Adrenal gland (tissue), 12 donors: ENCODE results near the gene GSTK1. TPM values are rescaled to one million over a fixed set of nuclear protein-coding genes. Genes with fewer than 3 reads are reported as not detected.
A peak's percentile ranks its signal among the peaks of the same experiment; 100 is the strongest.

Experiments
- DNase-seq, 7 donors: peaks; one replicate each; pipeline ENCODE4 v3.0.0-alpha.2; 2019 to 2020
- H3K27ac ChIP-seq, 5 donors: fragments of 200-600 bp; sonication (generic) in 4 of 5; 1 replicate in 3 of 5; 2 replicates in 2 of 5; pipeline versions ENCODE4 v1.5.1 to v1.8.0; 2016 to 2020; ENCODE audit warnings: mild to moderate bottlenecking in 1 of 5
- H3K27me3 ChIP-seq: fragments of 200-600 bp; 2 replicates; pipeline ENCODE4 v1.8.0; 2021
- H3K36me3 ChIP-seq, 2 donors: fragments of 200-600 bp; replicated peaks in 1 of 2; 1 replicate in 1 of 2; 2 replicates in 1 of 2; pipeline versions ENCODE4 v1.5.1 to v1.8.0; 2018 to 2022
- H3K4me1 ChIP-seq, 2 donors: fragments of 200-600 bp; replicated peaks in 1 of 2; 1 replicate in 1 of 2; 2 replicates in 1 of 2; pipeline versions ENCODE4 v1.5.1 to v1.8.0; 2018 to 2021
- H3K4me3 ChIP-seq, 4 donors: fragments of 200-600 bp; sonication (generic) in 3 of 4; one replicate each; pipeline ENCODE4 v1.5.1; 2016 to 2018
- H3K9me3 ChIP-seq, 3 donors: fragments of 200-600 bp; sonication (generic) in 1 of 3; replicated peaks in 1 of 3; 1 replicate in 2 of 3; 2 replicates in 1 of 3; pipeline versions ENCODE4 v1.5.1 to v1.8.0; 2016 to 2021
- POLR2A ChIP-seq, 2 donors: fragments of 450-650 bp; IDR thresholded peaks; one replicate each; pipeline ENCODE4 v1.6.1; 2017; ENCODE audit warnings: antibody characterized with exemption in 2 of 2, mild to moderate bottlenecking in 2 of 2, moderate library complexity in 1 of 2
- WGBS, 4 donors: extraction: QIAGEN DNeasy Blood & Tissue Kit in 2 of 4; methylation state at CpG; one replicate each; pipeline versions ENCODE4 v1.1.5 to v1.1.7; 2013 to 2017; 5-methylcytosine and 5-hydroxymethylcytosine counted together
- intact Hi-C, 2 donors: fragments of 100-400 bp; cut with DNase I; formaldehyde crosslinking; loops; one replicate each; pipeline versions ENCODE4 v1.14.1 to v1.15.0; 2022 to 2023
- polyA plus RNA-seq, 3 donors: library from polyadenylated mRNA; stranded (reverse); fragments of 200-250 nt in 2 of 3; fragments of 350-450 nt in 1 of 3; fragmentation: Illumina TruSeq in 1 of 3; extraction: RNeasy Lipid Tissue Mini Kit (QIAGEN cat#74804) in 1 of 3; gene quantifications; one replicate each; pipeline ENCODE4 v1.2.3, GENCODE V29; 2013 to 2014
- small RNA-seq, 2 donors: library from RNA; depleted of rRNA; stranded (forward); fragments of <200 nt; gene quantifications; one replicate each; pipeline ENCODE3, GENCODE V24; 2016
- total RNA-seq, 9 donors: library from RNA; depleted of rRNA in 4 of 9; stranded (reverse); fragments of >200 nt in 4 of 9; fragments of 120-200 nt in 1 of 9; fragmentation: NEBNext Ultra II Directional in 1 of 9; extraction: Animal tissue kit (Norgen Biotek cat#: 25700) in 1 of 9; gene quantifications; one replicate each; pipeline versions ENCODE4 v1.1.0 to v1.2.4, GENCODE V29; 2013 to 2023
- TF ChIP-seq, protein P1 (sequence below), 6 experiments: fragments of 450-650 bp in 4 of 6; fragments of 200-600 bp in 2 of 6; sonication (generic) in 1 of 6; IDR thresholded peaks; 1 replicate in 5 of 6; 2 replicates in 1 of 6; pipeline versions ENCODE4 v1.5.1 to v1.8.0; 2016 to 2021; ENCODE audit warnings: antibody characterized with exemption in 6 of 6, mild to moderate bottlenecking in 2 of 6, moderate library complexity in 1 of 6
- donor health status: healthy with polysubstance abuse.
- donor health status: Bipolar disorder and iron deficiency.
- donor health status: DM: yes; HTN: yes; CAD: no.
- donor health status: DM: no; HTN: no; CAD: no.
- donor health status: DM: no; HTN: no; CAD: no.
- donor health status: DM: yes; HTN: yes; CAD: no.

Gene GSTK1
- total and polyA plus RNA-seq, 12 donors, result 155 to 333 (median 220) TPM

DNA sequence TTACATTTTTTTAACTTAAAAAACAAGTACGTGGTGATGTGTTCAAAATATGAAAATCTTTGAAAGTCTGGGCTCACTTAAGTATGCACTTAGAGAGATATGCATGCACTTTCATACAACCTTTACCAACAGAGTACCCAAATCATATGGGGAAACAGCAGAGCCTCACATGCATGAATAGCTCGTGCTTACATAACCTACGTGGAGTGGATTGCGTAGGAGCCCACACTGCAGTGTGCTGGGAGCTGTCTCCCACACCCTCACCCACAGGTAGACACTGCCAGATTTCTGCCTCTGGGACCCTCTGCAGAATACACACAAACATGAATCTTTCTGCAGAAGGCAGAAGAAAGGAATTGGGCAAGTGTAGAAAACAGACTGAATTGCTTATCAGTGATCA, 53.3 kb downstream of the GSTK1 start:
- Histone ChIP-seq H3K27me3 (no peaks in the 10 kb centered on the region), H3K27ac (no peak overlapping the region), H3K36me3 (no peaks in the 10 kb centered on the region), H3K4me1 (no peaks in the 10 kb centered on the region), H3K9me3 (no peaks in the 10 kb centered on the region), H3K4me3 (no peak overlapping the region)
- no peak for DNase-seq
- TF ChIP-seq POLR2A (IDR thresholded peaks at IDR 0.05), result no peak
- TF ChIP-seq, protein P1, sequence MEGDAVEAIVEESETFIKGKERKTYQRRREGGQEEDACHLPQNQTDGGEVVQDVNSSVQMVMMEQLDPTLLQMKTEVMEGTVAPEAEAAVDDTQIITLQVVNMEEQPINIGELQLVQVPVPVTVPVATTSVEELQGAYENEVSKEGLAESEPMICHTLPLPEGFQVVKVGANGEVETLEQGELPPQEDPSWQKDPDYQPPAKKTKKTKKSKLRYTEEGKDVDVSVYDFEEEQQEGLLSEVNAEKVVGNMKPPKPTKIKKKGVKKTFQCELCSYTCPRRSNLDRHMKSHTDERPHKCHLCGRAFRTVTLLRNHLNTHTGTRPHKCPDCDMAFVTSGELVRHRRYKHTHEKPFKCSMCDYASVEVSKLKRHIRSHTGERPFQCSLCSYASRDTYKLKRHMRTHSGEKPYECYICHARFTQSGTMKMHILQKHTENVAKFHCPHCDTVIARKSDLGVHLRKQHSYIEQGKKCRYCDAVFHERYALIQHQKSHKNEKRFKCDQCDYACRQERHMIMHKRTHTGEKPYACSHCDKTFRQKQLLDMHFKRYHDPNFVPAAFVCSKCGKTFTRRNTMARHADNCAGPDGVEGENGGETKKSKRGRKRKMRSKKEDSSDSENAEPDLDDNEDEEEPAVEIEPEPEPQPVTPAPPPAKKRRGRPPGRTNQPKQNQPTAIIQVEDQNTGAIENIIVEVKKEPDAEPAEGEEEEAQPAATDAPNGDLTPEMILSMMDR (IDR thresholded peaks at IDR 0.05), result no peak
- 76 to 87% (median 85%) methylated on average over 4 of the region's 4 CpGs for WGBS, 4 donors
- intact Hi-C loops, result no loop called here

- Histone ChIP-seq H3K27me3 (no peaks in the 10 kb centered on the region), H3K4me1 (no peaks in the 10 kb centered on the region), H3K9me3 (no peaks in the 10 kb centered on the region), H3K4me3 (no peak overlapping the region), H3K27ac (peak overlapping the region in 3 of 5 donors; percentile 32 to 62 (median 52)), H3K36me3 (no peaks in the 10 kb centered on the region)
- intact Hi-C loops, result no loop called here
- DNase-seq, result peak in 5 of 7 donors; percentile 33 to 71 (median 38)
- 57 to 82% (median 66%) methylated on average over 4 to 5 of the region's 5 CpGs for WGBS, 4 donors
- no peak for TF ChIP-seq POLR2A (IDR thresholded peaks at IDR 0.05)
- TF ChIP-seq, protein P1 (IDR thresholded peaks at IDR 0.05), result peak in 2 of 6 experiments; percentile 11 to 22
Measured at GRCh38 chr7:143318661-143319060, 55.4 kb downstream of the GSTK1 start.

Small RNA genes lying within 50 kb of the gene (small RNA-seq; reads per million reads assigned to genes)
- gene AC073342.3 (0 reads per million in 2 donors), gene RN7SL481P (0 reads per million in 2 donors), gene RN7SL535P (0 reads per million in 2 donors)

Other genes with a start within 250 kb of the GSTK1 start
- gene OR9A2, start 236.3 kb upstream of the GSTK1 start, total RNA-seq, result under 1 TPM in 1 of 9 donors, not detected in 8; 0.78 TPM
- not detected for gene OR9A2, start 236.3 kb upstream of the GSTK1 start, polyA plus RNA-seq
- gene OR6V1, start 211.1 kb upstream of the GSTK1 start, total RNA-seq, result not detected
- not detected for gene OR6V1, start 211.1 kb upstream of the GSTK1 start, polyA plus RNA-seq
- not detected for gene PIP, start 131.4 kb upstream of the GSTK1 start, total RNA-seq
- gene PIP, start 131.4 kb upstream of the GSTK1 start, polyA plus RNA-seq, result not detected
- not detected for gene TAS2R39, start 80.0 kb upstream of the GSTK1 start, total RNA-seq
- not detected for gene TAS2R39, start 80.0 kb upstream of the GSTK1 start, polyA plus RNA-seq
- not detected for gene TAS2R40, start 41.4 kb upstream of the GSTK1 start, total RNA-seq
- not detected for gene TAS2R40, start 41.4 kb upstream of the GSTK1 start, polyA plus RNA-seq
- 1 to 10 TPM in 7 of 9 donors, under 1 TPM in 2; 0.54 to 4.8 (median 2.4) TPM for gene TMEM139, start 21.5 kb downstream of the GSTK1 start, total RNA-seq
- gene TMEM139, start 21.5 kb downstream of the GSTK1 start, polyA plus RNA-seq, result 1 to 10 TPM; 1.9 to 7.5 (median 3.9) TPM
- 10 to 100 TPM in 7 of 9 donors, 1 to 10 TPM in 2; 8.9 to 25.4 (median 13.4) TPM for gene CASP2, start 24.9 kb downstream of the GSTK1 start, total RNA-seq
- 10 to 100 TPM in 1 of 3 donors, 1 to 10 TPM in 2; 4.6 to 16.1 (median 5.3) TPM for gene CASP2, start 24.9 kb downstream of the GSTK1 start, polyA plus RNA-seq
- under 1 TPM in 2 of 9 donors, not detected in 7; under 0.01 to 0.18 TPM for gene CLCN1, start 52.7 kb downstream of the GSTK1 start, total RNA-seq
- gene CLCN1, start 52.7 kb downstream of the GSTK1 start, polyA plus RNA-seq, result under 1 TPM in 2 of 3 donors, not detected in 1; 0.07 to 0.32 TPM
- 1 to 10 TPM in 2 of 9 donors, under 1 TPM in 7; 0.10 to 1.7 (median 0.57) TPM for gene FAM131B, start 99.3 kb downstream of the GSTK1 start, total RNA-seq
- gene FAM131B, start 99.3 kb downstream of the GSTK1 start, polyA plus RNA-seq, result under 1 TPM; 0.20 to 0.40 (median 0.29) TPM
- gene ZYX, start 117.9 kb downstream of the GSTK1 start, total RNA-seq, result 100 to 1,000 TPM in 2 of 9 donors, 10 to 100 TPM in 6, 1 to 10 TPM in 1; 5.0 to 112 (median 76.9) TPM
- gene ZYX, start 117.9 kb downstream of the GSTK1 start, polyA plus RNA-seq, result 100 to 1,000 TPM in 2 of 3 donors, 10 to 100 TPM in 1; 34.8 to 152 (median 117) TPM
- gene EPHA1, start 145.4 kb downstream of the GSTK1 start, total RNA-seq, result 1 to 10 TPM in 1 of 9 donors, under 1 TPM in 5, not detected in 3; 0.14 to 1.3 (median 0.51) TPM
- 1 to 10 TPM in 1 of 3 donors, under 1 TPM in 2; 0.07 to 1.2 (median 0.40) TPM for gene EPHA1, start 145.4 kb downstream of the GSTK1 start, polyA plus RNA-seq
- under 1 TPM in 1 of 9 donors, not detected in 8; 0.42 TPM for gene TAS2R60, start 180.0 kb downstream of the GSTK1 start, total RNA-seq
- gene TAS2R60, start 180.0 kb downstream of the GSTK1 start, polyA plus RNA-seq, result not detected
- gene TAS2R41, start 214.4 kb downstream of the GSTK1 start, total RNA-seq, result under 1 TPM in 1 of 9 donors, not detected in 8; 0.28 TPM
- gene TAS2R41, start 214.4 kb downstream of the GSTK1 start, polyA plus RNA-seq, result not detected